Caki2 (cell line): ENCODE results near the gene CCRL2. TPM values are rescaled to one million over a fixed set of nuclear protein-coding genes. Genes with fewer than 3 reads are reported as not detected.

Source experiments
- DNase-seq: peaks from one replicate; pipeline ENCODE4 v3.0.0-alpha.2; 2015; ENCODE audit warnings: low read depth
- in situ Hi-C: cut with HindIII; loops from 2 replicates; pipeline ENCODE4 v1.10.0; 2016; ENCODE audit warnings: low sequenced_read_pairs, low pct_unique_long_range_greater_than_20kb, mixed read lengths
- total RNA-seq: library from RNA; depleted of rRNA; stranded (reverse); fragments of >200 nt; shearing (Covaris generic); gene quantifications from 2 replicates; pipeline ENCODE4 v1.2.3, GENCODE V29; 2014; ENCODE audit warnings: low replicate concordance; rRNA removed

Gene CCRL2, protein sequence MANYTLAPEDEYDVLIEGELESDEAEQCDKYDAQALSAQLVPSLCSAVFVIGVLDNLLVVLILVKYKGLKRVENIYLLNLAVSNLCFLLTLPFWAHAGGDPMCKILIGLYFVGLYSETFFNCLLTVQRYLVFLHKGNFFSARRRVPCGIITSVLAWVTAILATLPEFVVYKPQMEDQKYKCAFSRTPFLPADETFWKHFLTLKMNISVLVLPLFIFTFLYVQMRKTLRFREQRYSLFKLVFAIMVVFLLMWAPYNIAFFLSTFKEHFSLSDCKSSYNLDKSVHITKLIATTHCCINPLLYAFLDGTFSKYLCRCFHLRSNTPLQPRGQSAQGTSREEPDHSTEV
- not detected in 2 replicates for total RNA-seq

DNA sequence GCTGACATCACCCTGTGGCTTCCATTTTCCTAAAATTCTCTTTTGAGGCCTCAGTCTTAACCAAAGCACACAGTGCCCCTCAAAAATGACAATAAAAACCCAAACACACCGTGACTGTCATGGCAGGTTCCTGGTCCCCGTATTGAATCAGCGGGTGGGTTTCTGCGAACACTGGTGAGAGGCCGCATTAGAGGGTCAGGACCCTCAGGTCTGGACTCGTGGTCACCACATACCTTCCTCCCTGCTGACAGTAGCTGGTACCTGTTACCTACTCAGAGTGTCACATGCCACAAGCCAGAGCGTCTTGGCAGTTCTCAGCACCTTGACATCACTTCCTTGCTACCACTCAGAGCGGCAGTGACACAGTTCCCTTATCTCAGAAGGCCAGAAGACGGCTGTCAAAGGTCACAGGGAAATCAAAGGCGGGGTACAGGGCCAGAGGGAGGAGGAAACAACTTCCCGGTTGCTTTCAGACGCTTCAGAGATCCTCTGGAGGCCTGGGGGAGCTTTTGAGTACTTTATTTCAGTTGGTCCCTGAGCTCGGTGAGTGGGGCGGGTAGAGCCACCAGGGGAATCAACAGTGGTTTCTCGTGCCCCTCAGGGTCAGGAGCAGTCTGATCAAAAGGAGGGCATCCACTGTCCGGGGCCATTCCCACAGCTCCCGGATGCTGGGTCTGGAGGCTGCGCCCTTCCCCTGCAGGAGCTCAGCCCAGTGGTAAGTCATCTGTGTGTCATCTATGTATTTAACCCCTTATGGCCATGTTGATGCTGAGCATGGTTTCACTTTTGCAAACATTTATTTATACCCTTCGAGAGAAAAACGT lies at the start of gene CCRL2, which contains the start of gene CCR5AS:
CCRL2 (plus strand) TSS at position 472 of the 824 bp plus-strand sequence. CDS start 821 bp downstream, outside the sequence.
CCR5AS (minus strand) TSS at position 279 of the 824 bp plus-strand sequence.
- no peak for DNase-seq
- in situ Hi-C loops = no loop called here

DNA sequence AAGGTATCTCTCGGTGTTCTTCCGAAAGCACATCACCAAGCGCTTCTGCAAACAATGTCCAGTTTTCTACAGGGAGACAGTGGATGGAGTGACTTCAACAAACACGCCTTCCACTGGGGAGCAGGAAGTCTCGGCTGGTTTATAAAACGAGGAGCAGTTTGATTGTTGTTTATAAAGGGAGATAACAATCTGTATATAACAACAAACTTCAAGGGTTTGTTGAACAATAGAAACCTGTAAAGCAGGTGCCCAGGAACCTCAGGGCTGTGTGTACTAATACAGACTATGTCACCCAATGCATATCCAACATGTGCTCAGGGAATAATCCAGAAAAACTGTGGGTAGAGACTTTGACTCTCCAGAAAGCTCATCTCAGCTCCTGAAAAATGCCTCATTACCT lies 48.6 kb upstream of the CCRL2 start:
- no peak for DNase-seq
- in situ Hi-C loops = no loop called here

DNA sequence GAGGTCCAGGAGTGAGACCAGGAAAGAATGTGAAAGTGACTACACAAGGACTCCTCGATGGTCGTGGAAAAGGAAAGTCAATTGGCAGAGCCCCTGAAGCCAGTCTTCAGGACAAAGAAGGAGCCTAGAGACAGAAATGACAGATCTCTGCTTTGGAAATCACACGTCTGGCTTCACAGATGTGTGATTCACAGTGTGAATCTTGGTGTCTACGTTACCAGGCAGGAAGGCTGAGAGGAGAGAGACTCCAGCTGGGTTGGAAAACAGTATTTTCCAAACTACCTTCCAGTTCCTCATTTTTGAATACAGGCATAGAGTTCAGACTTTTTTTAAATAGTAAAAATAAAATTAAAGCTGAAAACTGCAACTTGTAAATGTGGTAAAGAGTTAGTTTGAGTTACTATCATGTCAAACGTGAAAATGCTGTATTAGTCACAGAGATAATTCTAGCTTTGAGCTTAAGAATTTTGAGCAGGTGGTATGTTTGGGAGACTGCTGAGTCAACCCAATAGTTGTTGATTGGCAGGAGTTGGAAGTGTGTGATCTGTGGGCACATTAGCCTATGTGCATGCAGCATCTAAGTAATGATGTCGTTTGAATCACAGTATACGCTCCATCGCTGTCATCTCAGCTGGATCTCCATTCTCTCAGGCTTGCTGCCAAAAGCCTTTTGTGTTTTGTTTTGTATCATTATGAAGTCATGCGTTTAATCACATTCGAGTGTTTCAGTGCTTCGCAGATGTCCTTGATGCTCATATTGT lies 47.1 kb upstream of the CCRL2 start:
- in situ Hi-C loops = no loop called here
- DNase-seq = peak; percentile 70

DNA sequence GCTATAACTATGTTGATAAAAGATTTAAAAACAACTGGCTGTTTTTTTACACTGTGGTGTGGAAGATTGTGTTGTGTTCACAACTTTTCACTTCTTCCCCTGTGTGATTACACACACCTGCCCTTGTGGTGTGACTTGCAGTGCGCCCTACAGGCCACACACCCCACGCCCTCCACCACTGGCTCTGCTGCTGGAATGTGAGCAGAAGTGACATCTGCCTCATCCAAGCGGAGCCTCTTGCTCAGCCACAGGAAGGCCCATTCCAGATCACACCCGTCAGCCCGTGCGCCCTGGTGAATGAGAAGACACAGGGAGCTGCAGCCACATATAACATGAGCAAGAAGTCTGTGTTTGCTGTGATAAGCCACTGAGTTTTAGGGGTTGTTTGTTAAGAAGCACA lies 46.2 kb upstream of the CCRL2 start:
- in situ Hi-C loops = no loop called here

DNA sequence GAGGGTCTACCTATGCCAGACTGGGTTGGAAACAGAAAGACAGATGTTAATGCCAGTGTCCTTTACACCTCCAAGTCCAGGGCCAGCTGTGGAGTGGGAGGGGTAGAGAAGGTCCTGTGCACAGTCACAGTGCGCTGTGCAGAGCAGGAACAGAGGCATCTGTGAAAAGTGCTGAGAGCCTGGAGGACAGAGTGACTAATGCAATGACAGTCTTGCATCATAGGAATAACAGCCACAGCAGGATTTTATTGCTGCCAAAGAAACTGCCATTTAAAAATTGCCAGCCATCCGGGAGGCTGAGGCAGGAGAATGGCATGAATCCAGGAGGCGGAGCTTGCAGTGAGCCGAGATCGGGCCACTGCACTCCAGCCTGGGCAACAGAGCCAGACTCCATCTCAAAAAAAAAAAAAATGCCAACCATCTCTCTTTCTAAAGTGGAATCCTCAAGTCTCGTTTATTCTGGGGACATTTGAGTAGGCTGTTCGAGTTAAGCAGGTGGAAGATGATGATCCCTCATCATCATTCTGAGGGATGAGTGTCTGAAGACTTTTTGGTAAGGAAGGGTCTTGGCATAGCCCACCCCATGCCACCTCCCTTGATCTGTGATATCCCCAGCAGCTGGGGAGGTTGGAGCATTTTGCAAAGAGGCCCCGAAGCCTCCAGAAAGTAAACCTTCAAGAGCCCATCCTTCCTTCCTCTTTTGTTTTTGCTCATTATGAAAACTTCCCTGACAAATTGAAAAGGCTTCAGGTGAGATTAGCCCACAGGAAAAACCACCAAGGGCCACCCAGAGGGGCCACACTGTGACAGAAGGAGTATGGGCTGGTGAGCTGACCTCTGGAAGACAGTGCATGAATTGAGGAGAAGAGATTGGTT lies 45.4 kb upstream of the CCRL2 start:
- in situ Hi-C loops = no loop called here
- peak; percentile 74 for DNase-seq

More for the DNA sequence above, 46.2 kb upstream of the CCRL2 start:
- no peak for DNase-seq

DNA sequence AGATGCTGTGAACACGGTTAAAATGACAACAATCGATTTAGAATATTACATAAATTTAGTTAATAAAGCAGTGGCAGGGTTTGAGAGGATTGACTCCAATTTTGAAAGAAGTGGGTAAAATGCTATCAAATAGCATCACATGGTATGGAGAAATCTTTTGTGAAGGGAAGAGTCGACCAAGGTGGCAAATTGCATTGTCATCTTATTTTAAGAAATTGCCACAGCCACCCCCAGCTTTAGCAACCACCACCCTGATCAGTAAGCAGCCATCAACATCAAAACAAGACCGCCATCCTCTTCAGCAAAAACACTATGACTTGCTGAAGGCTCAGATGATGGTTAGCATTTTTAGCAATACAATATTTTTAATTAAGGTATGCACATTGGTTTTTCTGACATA lies 42.0 kb upstream of the CCRL2 start:
- no peak for DNase-seq
- in situ Hi-C loops = no loop called here

DNA sequence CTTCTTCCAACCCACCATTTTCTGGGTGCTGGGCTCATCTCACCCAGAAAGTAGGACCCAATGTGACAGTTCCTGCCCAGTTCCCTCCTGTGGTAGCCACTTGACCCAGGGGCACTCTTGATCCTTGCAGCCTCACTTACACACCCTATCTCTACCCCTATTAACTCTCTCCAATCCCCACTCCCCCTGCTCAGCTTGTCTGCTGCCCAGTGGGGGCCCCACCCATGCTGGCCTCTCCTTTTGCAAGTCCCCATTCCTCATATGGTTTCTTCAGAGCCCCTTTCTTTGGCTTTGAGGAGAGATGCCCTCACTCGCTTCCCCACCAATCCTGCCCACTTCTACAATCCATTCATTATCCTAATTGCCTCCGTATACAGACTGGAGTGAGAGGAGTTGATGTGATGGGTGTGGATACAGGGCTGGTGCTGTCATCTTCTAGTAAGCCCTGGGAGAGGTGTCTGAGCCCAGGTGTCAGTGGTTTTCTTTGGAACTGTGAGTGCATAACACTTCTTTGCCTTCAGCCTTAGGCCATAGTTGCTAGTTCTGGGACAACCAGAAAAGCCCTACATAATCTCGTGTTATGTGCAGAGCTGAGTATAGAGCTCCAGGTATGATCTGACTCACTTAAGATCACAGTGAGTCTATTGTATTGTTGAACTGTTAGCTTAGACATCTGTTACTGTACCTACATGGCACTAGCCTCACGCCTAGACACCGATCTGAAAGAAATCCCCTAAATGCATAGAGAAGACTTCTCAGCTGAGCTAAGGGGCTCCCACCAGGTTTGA lies 41.1 kb upstream of the CCRL2 start:
- DNase-seq = no peak
- in situ Hi-C loops = no loop called here

DNA sequence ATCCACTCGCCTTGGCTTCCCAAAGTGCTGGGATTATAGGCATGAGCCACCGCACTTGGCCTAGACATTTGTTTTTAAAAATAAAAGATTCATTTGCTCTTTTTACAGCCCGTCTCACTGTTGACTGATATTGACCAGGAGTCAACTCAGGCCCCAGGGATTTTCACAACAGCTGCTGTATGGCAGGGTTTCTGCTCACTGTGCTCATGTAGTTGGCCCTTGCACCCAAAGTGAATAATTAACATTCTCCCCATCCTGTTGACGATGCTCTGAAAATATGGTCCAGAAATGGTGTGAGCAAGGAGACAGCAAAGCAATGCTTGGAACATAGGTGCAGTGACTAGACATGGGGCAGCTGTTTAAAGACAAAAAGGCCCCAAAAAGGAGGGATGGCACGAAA lies 39.2 kb upstream of the CCRL2 start:
- DNase-seq = no peak
- in situ Hi-C loops = no loop called here

DNA sequence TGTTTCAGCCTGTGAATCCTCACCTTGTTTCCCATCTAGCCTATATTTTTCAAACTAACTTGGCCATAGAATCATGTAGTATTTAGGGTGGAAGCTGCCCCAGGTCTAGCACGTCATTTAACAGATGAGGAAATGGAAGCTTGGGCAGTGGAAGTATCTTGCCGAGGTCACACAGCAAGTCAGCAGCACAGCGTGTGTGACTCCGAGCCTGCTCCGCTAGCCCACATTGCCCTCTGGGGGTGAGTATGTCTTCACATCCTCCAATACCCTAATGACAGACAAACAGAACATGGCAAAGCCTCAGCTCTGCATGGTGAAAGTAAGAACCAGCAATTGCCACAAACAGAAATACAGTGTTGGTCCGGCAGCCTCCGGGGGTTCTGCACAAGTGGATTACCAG lies 38.5 kb upstream of the CCRL2 start:
- DNase-seq = no peak
- in situ Hi-C loops = no loop called here

DNA sequence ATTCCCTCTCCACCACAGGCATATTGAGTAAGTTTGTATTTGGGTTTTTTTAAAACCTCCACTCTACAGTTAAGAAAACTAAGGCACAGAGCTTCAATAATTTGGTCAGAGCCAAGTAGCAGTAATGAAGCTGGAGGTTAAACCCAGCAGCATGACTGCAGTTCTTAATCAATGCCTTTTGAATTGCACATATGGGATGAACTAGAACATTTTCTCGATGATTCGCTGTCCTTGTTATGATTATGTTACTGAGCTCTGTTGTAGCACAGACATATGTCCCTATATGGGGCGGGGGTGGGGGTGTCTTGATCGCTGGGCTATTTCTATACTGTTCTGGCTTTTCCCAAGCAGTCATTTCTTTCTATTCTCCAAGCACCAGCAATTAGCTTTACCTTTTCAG lies 37.9 kb upstream of the CCRL2 start:
- no peak for DNase-seq
- in situ Hi-C loops = no loop called here

DNA sequence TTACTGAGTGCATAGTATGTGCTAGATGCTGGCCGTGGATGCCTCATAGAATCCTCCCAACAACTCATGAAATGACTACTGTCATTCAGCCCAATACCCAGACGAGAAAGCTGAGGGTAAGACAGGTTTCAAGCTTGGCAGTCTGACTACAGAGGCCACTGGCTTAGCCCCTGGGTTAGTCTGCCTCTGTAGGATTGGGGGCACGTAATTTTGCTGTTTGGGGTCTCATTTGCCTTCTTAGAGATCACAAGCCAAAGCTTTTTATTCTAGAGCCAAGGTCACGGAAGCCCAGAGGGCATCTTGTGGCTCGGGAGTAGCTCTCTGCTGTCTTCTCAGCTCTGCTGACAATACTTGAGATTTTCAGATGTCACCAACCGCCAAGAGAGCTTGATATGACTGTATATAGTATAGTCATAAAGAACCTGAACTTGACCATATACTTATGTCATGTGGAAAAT lies 37.4 kb upstream of the CCRL2 start:
- no peak for DNase-seq
- in situ Hi-C loops = no loop called here

DNA sequence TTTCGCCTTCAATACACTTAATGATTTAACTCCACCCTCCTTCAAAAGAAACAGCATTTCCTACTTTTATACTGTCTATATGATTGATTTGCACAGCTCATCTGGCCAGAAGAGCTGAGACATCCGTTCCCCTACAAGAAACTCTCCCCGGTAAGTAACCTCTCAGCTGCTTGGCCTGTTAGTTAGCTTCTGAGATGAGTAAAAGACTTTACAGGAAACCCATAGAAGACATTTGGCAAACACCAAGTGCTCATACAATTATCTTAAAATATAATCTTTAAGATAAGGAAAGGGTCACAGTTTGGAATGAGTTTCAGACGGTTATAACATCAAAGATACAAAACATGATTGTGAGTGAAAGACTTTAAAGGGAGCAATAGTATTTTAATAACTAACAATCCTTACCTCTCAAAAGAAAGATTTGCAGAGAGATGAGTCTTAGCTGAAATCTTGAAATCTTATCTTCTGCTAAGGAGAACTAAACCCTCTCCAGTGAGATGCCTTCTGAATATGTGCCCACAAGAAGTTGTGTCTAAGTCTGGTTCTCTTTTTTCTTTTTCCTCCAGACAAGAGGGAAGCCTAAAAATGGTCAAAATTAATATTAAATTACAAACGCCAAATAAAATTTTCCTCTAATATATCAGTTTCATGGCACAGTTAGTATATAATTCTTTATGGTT lies 36.1 kb upstream of the CCRL2 start, which contains the start of gene CCR5:
CCR5 (plus strand) TSS at position 108 of the 680 bp plus-strand sequence. CDS start 1,957 bp downstream, outside the sequence.
- no peak for DNase-seq
- in situ Hi-C loops = no loop called here

DNA sequence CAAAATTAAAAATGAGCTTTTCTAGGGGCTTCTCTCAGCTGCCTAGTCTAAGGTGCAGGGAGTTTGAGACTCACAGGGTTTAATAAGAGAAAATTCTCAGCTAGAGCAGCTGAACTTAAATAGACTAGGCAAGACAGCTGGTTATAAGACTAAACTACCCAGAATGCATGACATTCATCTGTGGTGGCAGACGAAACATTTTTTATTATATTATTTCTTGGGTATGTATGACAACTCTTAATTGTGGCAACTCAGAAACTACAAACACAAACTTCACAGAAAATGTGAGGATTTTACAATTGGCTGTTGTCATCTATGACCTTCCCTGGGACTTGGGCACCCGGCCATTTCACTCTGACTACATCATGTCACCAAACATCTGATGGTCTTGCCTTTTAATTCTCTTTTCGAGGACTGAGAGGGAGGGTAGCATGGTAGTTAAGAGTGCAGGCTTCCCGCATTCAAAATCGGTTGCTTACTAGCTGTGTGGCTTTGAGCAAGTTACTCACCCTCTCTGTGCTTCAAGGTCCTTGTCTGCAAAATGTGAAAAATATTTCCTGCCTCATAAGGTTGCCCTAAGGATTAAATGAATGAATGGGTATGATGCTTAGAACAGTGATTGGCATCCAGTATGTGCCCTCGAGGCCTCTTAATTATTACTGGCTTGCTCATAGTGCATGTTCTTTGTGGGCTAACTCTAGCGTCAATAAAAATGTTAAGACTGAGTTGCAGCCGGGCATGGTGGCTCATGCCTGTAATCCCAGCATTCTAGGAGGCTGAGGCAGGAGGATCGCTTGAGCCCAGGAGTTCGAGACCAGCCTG lies 35.3 kb upstream of the CCRL2 start:
- in situ Hi-C loops = no loop called here
- no peak for DNase-seq

DNA sequence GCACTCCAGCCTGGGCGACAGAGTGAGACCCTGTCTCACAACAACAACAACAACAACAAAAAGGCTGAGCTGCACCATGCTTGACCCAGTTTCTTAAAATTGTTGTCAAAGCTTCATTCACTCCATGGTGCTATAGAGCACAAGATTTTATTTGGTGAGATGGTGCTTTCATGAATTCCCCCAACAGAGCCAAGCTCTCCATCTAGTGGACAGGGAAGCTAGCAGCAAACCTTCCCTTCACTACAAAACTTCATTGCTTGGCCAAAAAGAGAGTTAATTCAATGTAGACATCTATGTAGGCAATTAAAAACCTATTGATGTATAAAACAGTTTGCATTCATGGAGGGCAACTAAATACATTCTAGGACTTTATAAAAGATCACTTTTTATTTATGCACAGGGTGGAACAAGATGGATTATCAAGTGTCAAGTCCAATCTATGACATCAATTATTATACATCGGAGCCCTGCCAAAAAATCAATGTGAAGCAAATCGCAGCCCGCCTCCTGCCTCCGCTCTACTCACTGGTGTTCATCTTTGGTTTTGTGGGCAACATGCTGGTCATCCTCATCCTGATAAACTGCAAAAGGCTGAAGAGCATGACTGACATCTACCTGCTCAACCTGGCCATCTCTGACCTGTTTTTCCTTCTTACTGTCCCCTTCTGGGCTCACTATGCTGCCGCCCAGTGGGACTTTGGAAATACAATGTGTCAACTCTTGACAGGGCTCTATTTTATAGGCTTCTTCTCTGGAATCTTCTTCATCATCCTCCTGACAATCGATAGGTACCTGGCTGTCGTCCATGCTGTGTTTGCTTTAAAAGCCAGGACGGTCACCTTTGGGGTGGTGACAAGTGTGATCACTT lies 34.3 kb upstream of the CCRL2 start:
- DNase-seq = no peak
- in situ Hi-C loops = no loop called here

DNA sequence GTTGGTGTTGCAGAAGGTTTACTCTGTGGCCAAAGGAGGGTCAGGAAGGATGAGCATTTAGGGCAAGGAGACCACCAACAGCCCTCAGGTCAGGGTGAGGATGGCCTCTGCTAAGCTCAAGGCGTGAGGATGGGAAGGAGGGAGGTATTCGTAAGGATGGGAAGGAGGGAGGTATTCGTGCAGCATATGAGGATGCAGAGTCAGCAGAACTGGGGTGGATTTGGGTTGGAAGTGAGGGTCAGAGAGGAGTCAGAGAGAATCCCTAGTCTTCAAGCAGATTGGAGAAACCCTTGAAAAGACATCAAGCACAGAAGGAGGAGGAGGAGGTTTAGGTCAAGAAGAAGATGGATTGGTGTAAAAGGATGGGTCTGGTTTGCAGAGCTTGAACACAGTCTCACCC lies 32.3 kb upstream of the CCRL2 start:
- no peak for DNase-seq
- in situ Hi-C loops = no loop called here
